ENCODE results near the gene ENAH. TPM values are rescaled to one million over a fixed set of nuclear protein-coding genes. Genes with fewer than 3 reads are reported as not detected.

ENAH gene
- total and polyA plus RNA-seq, 4 donors = 15.5 to 89.4 (median 48.4) TPM

GRCh38 chr1:225548140-225548857 is 104.6 kb downstream of the ENAH start:
- TF ChIP-seq CTCF (IDR thresholded peaks at IDR 0.05; ENCODE audit: control extremely low read depth, extremely low read depth) = no peak
- Histone ChIP-seq H3K9me3 (ENCODE audit: control insufficient read depth in 4 of 4, insufficient read depth in 3 of 4, low read length in 3 of 4) (no peaks in the 10 kb centered on the region), H3K4me3 (no peak overlapping the region), H3K27me3 (ENCODE audit: control insufficient read depth in 3 of 3, insufficient read depth in 3 of 3, low read length in 2 of 3) (no peaks in the 10 kb centered on the region), H3K4me1 (ENCODE audit: control insufficient read depth in 5 of 5, insufficient read depth in 5 of 5, low read length in 5 of 5) (peaks cover 0 to 22% (median 5%) of the 10 kb centered on the region in 5 donors), H3K9ac (ENCODE audit: insufficient read depth in 1 of 2, low read length in 2 of 2) (no peak overlapping the region), H3K27ac (ENCODE audit: low read depth in 1 of 2, low read length in 1 of 2) (no peak overlapping the region), H3K36me3 (ENCODE audit: control insufficient read depth in 4 of 4, insufficient read depth in 4 of 4, low read length in 4 of 4) (peaks cover 0 to 16% (median 2%) of the 10 kb centered on the region in 4 donors)
- ATAC-seq (ENCODE audit: insufficient read depth, low FRiP score) (no peak), DNase-seq (no peak)
- 86 to 88% methylated on average over 4 of the region's 4 CpGs for WGBS, 2 donors

- WGBS, 2 donors = 85 to 90% methylated on average over 2 of the region's 2 CpGs
- peaks cover 0 to 16% (median 2%) of the 10 kb centered on the region in 4 donors for H3K36me3 ChIP-seq (ENCODE audit: control insufficient read depth in 4 of 4, insufficient read depth in 4 of 4, low read length in 4 of 4)
- TF ChIP-seq CTCF (IDR thresholded peaks at IDR 0.05; ENCODE audit: control extremely low read depth, extremely low read depth) = no peak
Measured at GRCh38 chr1:225545649-225546048, 107.3 kb downstream of the ENAH start.

GRCh38 chr1:225544924-225545323 is 108.0 kb downstream of the ENAH start:
- Histone ChIP-seq H3K9me3 (ENCODE audit: control insufficient read depth in 4 of 4, insufficient read depth in 3 of 4, low read length in 3 of 4) (no peaks in the 10 kb centered on the region), H3K4me3 (no peak overlapping the region), H3K27ac (ENCODE audit: low read depth in 1 of 2, low read length in 1 of 2) (no peak overlapping the region), H3K4me1 (ENCODE audit: control insufficient read depth in 5 of 5, insufficient read depth in 5 of 5, low read length in 5 of 5) (peaks cover 0 to 20% (median 4%) of the 10 kb centered on the region in 5 donors), H3K36me3 (ENCODE audit: control insufficient read depth in 4 of 4, insufficient read depth in 4 of 4, low read length in 4 of 4) (peaks cover 0 to 15% (median 2%) of the 10 kb centered on the region in 4 donors), H3K27me3 (ENCODE audit: control insufficient read depth in 3 of 3, insufficient read depth in 3 of 3, low read length in 2 of 3) (no peaks in the 10 kb centered on the region), H3K9ac (ENCODE audit: insufficient read depth in 1 of 2, low read length in 2 of 2) (no peak overlapping the region)
- 83 to 86% methylated on average over 1 of the region's 1 CpG for WGBS, 2 donors
- TF ChIP-seq CTCF (IDR thresholded peaks at IDR 0.05; ENCODE audit: control extremely low read depth, extremely low read depth) = no peak
- DNase-seq (no peak), ATAC-seq (ENCODE audit: insufficient read depth, low FRiP score) (no peak)

More at GRCh38 chr1:225545649-225546048, 107.3 kb downstream of the ENAH start:
- H3K27me3 ChIP-seq (ENCODE audit: control insufficient read depth in 3 of 3, insufficient read depth in 3 of 3, low read length in 2 of 3) = no peaks in the 10 kb centered on the region
- peaks cover 0 to 21% (median 5%) of the 10 kb centered on the region in 5 donors for H3K4me1 ChIP-seq (ENCODE audit: control insufficient read depth in 5 of 5, insufficient read depth in 5 of 5, low read length in 5 of 5)
- DNase-seq = no peak
- H3K9ac ChIP-seq (ENCODE audit: insufficient read depth in 1 of 2, low read length in 2 of 2) = no peak overlapping the region
- no peak overlapping the region for H3K4me3 ChIP-seq
- ATAC-seq (ENCODE audit: insufficient read depth, low FRiP score) = no peak
- H3K27ac ChIP-seq (ENCODE audit: low read depth in 1 of 2, low read length in 1 of 2) = no peak overlapping the region
- no peaks in the 10 kb centered on the region for H3K9me3 ChIP-seq (ENCODE audit: control insufficient read depth in 4 of 4, insufficient read depth in 3 of 4, low read length in 3 of 4)

Data from lung (tissue), 12 donors.